Midbrain (tissue), 1 donor: ENCODE measurements around the gene CD8B2.
"Not testable (repeated sequence)": the region's sequence is repeated elsewhere in the genome, so short reads cannot be mapped to it uniquely, and the experiment has no call there.

Experiments used
- DNase-seq: peaks from one replicate; lab custom pipeline; 2025; lab: John Stamatoyannopoulos, UW

Gene CD8B2

DNA sequence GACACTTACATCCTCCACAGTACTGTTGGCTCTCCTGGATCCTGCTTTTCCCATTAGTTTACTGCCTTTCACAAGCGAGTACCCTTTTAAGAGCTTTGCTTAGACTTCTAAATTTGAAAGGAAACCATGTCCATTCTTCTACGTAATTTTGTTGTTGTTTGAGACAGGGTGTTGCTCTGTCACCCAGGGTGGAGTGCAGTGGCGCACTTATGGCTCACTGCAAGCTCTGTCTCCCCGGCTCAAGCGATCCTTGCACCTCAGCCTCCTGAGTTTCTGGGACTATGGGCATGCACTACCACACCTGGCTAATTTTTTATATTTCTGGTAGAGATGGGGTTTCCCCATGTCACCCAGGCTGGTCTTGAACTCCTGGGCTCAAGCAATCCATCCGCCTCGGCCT, 24.8 kb downstream of the CD8B2 start:
- DNase-seq = not testable (repeated sequence)

DNA sequence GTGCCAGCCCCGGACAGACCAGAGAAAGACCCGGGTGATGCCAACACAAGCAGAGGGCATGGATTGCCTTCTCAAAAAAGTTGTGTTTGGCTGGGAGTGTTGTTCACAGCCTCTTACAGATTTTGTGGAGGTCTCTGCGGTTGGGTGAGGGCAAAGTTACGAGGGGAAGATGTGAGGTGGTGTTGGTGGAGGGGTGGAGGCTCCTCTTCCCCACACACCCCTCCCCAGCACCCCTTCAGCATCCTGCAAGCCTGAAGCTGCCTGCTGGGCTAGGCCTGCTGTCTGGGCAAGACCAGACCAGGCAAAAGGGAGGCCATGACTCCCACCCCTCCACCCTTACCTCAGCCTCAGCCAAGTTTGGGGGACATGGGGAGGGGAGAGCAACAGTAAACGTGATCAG, 26.2 kb downstream of the CD8B2 start:
- DNase-seq = not testable (repeated sequence)

DNA sequence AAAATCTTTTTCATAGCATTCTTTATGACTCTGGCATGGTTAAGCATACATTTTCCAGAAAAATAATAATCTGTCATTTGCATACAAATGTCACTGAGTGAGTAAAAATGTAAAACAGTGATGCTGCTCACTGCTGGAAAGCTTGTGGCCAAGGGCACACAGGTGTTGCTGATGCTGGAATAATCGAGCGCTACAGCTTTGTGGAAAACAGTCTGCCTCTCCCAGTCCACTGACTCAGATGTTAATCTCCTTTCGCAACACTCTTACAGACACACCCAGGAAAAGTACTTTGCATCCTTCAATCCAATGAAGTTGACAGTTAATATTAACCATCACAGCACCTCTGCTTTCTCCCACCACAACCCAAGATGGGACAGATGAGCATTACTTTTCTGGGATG, 27.7 kb downstream of the CD8B2 start:
- not testable (repeated sequence) for DNase-seq

DNA sequence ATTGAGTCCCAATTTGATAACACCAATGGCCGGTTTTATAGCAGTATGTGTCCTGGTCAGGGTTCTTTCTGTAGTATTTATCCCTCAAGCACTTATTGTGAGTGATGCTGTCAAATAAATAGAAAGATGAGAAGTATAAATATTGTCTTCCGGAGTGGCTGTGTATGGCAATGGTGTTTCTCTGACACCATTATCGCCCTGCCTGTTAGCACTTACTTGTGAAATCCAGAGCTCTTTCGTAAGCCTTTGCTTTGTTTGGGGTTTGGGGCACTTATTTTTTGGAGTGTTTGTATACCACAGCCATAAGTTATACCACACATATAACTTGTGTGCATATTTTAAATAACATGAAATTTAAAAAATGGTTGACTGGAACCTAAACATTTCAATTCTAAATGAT, 29.3 kb downstream of the CD8B2 start:
- DNase-seq = no peak

DNA sequence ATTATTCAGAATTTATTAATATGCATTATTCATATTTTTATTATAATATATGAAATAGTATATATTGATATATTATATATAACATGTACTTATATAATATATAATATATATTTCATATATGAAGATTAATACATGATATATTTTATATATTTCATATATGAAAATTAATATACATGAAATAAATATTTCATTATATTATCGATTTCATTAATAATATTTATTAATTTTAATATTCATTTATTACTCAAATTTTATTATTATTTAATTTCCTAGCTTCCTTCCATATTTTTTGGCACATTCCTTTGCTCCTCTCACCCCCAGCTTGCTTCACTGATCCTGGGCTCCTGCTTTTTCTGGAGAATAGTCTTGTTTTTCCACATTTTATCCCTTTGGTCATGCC, 29.7 kb downstream of the CD8B2 start:
- no peak for DNase-seq

DNA sequence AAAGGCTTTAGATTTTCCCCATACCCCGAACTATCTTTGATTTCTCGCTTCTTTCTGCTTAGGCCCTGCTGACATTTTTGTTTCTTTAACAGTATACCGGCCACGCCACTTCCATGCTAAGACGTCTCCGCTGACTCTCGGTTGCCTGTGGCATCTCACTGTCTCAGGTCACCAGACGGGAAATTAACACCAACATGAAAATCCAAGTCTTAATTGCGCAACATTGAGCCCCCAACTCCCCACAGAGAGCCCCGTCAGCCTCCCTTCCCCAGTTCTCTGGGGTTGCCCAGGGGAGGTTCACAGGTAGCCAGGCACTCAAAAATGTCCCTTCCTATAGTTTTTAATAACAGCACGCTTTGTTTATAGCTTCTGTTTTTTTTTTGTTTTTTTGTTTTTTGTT, 30.2 kb downstream of the CD8B2 start:
- DNase-seq = no peak

DNA sequence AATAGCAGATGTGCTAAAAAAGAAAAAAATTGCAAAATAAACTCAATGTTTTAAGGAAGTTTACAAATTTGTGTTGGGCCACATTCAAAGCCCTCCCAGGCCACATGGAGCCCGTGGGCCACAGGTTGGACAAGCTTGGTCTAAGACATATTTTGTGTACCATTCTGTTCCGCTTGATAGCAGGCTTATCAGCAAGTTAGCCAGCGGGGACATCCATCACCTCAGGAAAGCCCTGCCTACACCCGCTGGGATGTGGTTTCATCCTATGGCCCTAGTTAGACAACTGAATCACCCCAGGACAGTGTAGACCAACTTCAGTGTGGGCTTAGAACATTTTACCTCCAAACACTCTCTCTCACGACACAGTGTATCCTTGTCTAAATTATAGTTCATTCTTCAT, 32.6 kb downstream of the CD8B2 start:
- DNase-seq = no peak

DNA sequence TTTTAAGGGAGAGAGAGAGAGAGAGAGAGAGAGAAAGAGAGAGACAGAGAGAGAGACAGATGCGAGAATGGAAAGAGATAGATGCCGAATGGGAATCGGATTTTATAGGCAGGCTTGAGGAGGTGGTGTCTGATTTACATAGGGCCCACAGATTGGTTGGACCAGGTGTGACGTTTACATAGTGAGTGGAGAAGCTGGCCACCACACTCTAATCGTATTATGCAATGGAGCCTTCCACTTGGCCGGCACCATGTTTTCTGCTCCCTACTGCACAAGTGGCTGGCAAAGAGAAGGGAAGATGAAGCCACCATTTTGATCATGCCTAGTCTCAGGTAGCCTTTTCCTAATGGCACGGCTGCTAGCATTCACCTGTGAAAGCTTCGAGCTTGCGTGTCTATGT, 33.9 kb downstream of the CD8B2 start:
- DNase-seq = no peak

DNA sequence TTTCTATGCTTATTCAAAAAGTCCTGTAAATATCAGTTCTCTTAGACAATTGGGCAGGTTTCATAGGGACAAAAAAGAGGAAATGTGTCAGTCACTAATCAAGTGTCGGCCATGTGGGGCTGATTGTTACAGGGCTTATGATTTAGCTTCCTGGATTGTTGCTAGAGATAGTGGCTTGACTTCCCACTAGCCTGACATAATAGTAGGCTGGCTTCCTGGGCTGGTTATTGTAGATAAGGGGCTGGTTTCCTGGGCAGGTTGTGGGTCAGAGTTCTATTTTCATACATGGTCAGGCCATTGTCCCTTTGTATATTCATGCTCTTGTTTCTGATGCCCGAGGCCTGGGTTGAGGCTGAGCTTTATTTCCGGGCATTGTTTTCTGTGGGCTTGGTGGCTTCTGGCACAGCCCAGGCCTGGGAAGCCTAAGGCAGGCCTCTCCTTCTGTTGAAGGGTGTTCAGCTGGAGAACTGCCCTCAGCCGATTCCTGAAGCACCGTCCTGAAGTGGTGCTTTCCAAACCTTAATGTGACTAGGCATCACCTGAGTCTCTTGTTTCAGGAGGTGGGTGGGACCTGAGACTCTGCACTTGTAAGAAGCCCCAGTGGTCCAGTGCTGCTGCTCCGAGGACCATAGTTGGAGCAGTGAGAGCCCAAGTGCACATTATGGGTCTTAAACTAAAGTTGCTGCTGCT, 37.0 kb downstream of the CD8B2 start:
- no peak for DNase-seq

DNA sequence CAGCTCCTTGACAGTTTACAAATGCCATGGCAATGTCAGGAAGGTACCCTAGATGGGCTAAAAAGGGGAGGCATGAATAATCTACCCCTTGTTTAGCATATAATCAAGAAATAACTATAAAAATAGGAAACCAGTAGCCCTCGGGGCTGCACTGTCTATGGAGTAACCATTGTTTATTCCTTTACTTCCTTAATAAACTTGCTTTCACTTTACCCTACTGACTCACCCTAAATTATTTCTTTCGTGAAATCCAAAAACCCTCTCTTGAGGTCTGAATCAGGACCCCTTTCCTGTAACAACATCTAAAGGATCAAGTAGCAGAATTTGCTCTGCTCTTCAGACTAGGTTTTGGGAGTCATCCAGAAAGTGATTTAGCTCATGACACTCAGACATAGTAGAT, 43.7 kb downstream of the CD8B2 start:
- no peak for DNase-seq

DNA sequence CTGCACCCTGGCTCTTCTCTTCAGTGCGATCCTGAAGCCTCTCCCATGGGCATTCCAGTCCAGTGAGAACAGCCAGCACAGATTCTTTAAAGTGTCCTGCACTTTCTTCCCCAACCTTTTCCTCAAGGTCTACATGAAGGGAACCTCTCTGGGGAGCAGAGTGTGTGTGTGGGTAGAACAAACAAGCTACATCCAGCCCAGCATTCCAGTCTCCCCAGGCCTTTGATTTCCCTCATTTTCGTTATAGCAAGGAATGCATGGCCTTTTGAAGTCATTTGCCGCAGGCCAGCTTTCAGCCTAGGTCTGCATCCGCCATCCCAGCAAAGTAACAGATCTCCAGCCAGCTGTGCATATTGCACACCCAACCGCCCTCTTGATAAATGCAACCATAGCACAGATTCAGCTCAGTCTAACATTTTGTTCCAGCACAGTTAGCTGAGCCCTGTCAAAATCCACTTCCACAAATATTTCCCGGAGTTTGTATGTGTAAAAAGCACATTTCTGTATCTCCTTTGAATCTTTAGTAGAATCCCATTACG, 44.6 kb downstream of the CD8B2 start:
- DNase-seq = no peak

DNA sequence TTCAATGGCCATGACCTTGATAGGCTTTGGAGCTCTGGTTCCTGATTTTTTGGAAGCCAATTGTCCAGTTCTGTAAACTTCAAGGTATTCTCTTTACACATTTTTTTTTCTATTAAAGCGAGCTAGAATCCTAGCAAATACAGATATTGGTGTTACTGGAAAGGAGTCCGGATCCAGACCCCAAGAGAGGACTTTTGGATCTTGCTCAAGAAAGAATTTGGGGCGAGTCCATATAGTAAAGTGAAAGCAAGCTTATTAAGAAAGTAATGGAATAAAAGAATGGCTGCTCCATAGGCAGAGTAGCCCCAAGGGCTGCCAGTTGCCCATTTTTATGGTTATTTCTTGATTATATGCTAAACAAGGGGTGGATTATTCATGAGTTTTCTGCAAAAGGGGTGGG, 45.1 kb downstream of the CD8B2 start:
- no peak for DNase-seq

DNA sequence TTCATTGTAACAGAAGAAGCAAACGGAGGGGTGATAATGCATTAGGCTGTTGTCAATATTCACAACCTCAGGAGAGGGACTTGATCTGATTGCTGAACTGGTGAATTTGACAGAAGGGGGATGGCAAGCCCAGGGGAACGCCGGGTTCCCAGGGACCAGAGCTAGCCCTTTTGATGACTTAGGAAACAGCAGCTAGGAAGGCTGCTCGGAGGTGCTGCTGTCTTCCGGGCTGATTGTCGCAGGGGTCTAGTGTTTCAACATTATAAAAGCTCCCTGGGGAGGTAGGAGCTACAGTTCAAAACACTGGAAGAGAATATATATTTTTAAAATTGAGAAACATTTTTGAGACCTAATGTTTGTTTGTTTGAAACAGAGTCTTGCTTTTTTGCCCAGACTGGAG, 47.3 kb downstream of the CD8B2 start:
- DNase-seq = no peak

DNA sequence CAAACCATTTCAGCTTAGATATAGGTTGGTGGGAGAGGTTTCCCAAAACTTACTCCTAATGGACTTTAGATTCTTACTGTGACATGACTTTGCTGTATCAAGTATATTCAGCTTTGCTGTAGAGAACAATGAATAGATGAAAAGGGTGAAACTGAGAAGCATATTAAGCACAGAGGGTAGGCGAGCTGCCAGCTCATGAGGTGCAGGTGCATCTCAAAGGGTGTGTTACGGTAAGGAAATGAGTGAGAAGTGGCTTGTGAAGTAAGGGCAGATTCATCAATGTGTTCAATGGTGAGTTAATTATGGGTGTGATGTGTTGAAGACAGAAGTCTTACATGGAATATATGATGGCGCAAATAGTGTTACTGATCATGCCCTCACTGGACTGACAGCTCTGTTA, 49.3 kb downstream of the CD8B2 start:
- no peak for DNase-seq

DNA sequence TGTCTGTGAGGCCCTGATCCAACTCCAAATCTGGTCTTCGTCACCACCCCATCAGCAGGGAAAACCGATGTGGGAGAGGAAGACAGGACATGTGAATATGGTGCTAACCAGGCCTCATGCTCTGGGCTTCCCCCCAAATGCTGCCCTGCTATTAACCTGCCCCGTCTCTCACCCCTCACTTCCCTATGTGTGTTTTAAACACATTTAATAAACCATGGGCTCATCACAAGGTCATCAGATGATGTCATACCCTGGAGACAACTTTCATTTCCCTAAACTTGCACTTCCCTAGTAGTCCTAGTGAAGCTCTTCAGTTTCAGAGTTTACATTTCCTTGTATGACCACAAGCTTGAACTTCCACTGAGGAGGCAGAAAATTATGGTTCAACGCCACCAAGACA, 49.9 kb downstream of the CD8B2 start:
- peak; percentile 38 for DNase-seq

DNA sequence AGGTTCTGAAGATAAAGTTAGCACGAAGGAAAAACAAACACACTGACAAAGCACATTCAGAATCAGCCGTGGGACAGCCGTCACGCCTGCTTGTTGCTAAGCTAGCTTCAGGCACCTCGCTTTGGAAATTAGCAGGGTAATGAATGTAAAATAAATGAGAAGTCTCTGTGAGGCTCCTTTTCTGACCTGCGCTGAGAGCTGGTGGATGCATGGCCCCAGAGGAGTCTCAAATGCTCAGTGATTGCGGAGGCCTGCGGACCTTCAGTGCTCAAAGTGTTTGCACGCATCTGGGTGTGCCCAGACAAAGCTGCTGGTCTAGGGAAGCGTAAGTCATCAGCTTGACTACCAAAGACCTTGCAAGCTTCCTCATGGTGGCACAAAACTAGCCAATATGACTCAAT, 50.6 kb downstream of the CD8B2 start:
- no peak for DNase-seq

DNA sequence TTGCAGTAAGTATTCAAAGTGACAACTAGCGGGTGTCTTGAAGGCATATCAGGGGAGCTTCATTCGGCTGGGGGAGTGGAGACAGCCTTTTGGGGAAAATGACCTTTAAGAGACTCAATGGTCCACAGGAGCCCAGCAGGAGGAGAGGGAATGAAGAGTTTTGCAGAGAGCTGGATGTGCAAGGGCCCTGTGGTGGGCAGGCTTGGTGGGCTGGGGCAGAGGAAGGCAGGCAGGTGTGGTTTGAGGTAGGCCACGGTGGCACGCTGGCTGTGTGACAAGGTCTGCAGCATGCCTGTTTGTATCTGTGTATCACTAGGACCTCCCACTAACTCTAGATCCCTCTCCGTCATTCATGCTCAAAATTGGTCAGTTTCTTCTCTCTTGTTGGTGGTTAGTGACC, 53.7 kb downstream of the CD8B2 start:
- DNase-seq = no peak

DNA sequence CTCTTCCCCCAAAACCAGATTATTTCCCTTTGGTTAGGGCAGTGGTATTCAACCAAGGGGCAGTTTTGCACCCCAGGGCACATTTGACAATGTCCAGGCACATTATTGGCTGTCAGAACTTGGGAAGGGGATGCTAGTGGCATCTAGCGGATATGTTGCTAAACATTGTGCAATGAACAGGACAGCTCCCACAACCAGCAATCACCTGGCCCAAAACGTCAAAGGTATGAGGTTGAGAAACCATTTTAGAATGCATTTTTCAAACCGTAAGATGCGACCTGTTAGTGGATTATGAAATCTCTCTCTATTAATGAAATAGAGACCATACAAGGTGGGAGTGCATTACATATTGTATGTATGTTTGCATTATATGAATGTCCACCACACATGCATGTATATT, 54.2 kb downstream of the CD8B2 start:
- DNase-seq = no peak

DNA sequence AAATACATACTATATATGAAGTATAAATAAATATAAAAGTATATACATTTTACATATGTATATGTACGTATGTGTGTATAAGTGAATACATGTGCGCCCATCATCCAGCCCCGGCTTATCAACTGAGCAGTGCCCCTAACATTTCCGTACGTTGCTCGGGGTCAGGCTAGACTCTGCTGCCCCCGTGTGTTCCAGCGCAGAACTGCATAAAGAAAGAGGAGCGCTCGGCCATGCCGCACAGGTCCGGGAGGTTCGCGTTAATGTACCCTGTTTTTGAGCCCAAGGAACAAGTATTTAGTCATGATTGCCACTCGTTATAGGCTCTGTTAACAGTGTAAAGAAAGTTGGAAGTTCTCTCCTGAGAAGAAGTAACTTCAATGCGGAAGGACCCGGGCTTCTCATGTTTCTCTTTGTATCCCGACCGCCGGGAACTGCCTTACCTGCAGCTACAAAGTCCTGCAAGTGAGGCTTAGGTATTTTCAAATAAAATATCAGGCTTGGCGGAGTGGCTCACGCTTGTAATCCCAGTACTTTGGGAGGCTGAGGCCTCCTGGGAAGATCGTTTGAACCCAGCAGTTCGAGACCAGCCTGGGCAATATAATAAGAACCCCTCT, 55.7 kb downstream of the CD8B2 start:
- DNase-seq = peak; percentile 62

DNA sequence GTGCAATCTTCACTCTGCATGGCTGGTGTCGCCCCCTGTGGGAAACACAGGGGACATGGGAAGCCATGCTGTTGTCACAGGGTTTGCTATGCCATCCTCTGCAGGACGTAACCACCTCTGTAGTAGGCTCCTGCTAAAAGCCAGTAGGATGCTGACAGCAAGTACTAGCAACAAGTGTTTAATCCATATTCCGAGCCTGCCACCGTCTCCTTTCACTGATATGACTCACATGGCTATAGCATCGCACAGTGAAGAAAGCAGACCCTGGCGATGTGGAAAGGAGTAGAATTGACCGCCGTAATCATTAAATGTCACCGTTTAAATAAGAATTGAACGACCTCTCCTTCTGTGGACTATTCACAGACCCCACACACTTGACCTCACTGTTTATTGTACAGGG, 57.8 kb downstream of the CD8B2 start:
- DNase-seq = no peak

DNA sequence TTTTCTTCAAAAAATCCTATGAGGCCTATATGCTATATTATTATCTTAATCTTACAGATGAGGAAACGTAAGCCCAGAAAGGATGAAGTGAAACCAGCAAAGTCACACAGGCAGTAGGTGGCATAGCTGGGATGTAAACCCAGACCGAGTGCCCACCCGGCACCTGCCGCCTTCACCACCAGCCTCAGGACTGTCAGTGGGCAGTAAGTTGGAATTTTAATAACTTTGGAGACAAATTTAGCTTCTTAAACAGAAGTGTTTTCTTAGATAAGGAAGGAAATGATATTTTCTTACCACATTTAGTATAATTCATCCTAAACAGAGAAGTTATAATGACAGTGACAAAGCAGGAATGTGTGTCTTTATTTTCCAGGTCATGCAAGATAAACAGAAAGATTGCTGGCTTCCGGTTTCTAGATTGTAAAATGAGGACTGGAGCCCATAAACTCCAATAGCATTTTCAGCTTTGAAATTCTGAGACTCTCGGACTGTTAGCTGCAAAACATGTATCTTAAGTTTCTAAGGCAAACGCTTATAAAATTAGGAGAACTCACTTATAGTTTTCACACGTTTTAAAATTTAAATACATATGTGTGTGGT, 59.3 kb downstream of the CD8B2 start:
- DNase-seq = no peak

DNA sequence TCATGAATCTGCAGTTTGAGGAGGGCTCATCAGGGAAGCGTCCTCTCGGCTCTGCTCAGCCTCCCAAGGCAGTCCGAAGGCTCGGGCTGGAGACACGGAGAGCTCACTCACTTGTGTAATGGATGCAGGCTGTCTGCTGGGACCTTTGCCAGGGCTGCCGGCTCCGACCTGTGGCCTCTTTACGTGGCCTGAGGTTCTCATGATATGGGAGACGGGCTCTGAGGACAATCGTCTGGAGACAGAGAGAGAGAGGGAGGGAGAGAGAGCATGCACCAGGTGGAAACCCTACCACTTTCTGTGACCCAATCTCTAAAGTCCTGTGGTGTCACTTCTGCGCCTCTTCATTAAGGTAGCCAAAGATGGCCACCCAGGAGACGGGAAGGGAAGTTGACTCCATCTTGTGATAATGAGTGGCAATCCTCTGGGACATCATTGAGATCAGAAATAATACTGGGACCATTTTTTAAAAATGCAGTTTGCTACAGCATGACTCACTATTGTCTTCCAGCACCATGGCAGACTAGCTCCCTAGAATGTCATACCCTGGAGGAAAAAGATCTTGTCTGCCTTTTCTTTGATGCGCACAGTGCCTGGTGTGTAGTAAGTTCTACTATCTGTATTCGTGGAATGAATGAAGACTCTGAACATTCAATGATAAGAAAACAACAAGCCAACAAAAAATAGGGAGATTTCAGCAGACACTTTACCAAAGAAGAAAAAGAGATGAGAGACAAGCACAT, 60.2 kb downstream of the CD8B2 start:
- no peak for DNase-seq
